NK-92 (cell line): ENCODE measurements around the gene ANKRD40.

Experiments
- DNase-seq: peaks from one replicate; lab custom pipeline; 2025; ENCODE audit not compliant: unreplicated experiment; lab: John Stamatoyannopoulos, UW

Gene ANKRD40

DNA sequence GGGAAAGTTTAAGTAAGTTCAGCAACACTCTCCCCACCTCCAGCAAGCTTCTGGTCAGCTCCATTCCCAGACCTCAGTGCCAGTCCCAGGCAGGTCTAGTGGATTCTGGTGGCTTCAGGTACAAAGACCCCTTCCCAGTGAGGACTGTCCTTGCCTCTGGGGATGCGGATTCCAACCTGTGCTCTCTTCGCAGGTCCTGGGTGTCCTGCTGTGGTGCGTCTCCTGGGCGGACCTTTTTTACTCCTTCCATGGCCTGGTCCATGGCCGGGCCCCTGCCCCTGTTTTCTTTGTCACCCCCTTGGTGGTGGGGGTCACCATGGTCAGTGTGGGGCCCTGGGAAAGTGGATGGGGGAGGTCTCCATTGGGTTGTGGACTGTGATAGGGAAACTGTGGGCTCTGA, 51.2 kb downstream of the ANKRD40 start:
- no peak for DNase-seq

DNA sequence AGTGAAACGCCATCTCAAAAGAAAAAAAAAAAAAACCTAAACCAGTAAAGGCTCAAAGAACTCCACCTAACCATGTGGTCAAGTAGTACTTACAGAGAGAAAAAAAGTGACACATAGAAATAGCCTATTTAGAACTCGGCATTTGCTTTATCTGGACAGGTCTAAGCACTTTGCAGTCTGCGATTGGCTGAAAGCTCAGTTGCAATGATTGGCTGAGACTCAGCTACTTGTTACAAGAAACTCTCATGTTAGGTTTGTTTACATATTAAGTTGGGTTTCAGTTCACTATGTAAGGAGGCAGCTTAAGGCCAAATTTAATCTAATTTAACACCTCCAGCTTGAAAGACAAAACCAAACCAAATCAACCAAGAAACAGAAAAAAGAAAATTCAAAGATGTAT, 54.0 kb downstream of the ANKRD40 start:
- no peak for DNase-seq

DNA sequence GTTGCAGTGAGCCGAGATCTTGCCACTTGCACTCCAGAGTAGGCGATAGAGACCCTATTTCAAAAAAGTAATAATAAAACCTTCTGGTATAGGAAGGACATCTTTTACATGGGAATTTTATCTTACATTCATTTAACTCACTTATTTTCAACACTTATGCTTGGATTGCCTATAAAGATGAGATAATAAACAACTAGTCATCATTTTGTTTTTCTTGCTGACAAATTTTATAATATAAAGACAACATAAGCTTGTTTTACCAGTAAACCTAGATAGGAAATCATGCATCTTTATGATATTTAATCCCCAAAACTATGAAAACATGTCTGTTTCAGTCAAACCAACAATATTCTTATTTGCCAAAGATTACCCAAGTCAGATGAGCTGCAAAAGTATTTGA, 56.1 kb downstream of the ANKRD40 start:
- no peak for DNase-seq

DNA sequence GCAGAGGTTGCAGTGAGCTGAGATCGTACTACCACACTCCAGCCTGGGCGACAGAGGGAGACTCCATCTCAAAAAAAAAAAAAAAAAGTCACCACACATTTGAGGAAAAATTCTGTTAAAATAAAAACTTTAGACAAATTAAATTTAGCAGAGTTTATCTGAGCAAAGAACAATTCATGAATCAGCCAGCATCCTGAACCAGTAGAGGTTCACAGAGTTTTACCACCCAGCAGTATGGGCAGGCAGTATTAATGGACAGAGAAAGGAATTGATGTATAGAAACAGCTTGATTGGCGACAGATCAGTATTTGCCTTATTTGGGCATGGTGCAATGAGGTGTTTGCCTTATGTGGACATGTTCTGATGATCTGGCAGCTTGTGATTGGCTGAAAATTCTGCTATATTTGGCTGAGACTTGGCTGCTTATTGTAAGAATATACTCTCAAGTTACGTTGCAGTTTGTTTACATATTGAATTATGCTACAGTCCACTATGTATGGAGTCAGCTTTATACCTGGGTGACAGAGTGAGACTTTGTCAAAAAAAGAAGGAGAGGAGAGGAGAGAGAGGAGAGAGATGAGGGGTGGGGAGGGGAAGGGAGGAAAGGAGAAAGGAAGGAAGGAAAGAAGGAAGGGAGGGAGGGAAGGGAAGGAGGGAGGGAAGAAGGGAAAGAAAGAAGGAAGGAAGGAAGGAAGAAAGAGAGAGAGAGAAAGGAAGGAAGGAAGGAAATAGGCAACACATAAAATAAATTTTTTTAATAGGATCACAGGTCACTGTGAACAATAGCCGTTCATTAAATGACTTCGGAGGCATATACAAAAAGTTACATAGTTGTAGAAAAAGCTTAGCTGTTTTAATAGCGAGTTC, 58.4 kb downstream of the ANKRD40 start:
- no peak for DNase-seq

DNA sequence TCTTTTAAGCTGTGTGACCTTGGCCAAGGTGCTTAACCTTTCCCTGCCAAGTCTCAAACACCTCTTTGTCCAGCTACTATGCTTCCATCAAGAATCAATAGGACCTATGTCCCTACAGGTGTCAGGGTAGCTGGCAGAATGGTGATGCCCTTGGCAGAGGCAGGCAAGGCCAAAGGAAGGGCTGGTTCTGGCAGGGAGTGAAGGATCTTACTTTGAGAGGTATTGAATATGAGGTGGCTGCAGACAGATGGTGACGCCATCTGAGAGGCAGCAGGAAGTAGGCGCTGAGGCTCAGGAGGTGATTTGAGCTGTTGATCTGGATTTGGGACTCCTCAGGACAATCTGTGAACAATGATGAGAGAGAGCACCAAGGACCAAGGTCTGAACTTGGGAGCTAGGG, 60.5 kb downstream of the ANKRD40 start:
- DNase-seq, result no peak

- DNase-seq, result no peak
Measured at GRCh38 chr17:50645748-50646682, 61.7 kb downstream of the ANKRD40 start.
